ENCODE measurements around the gene PLCG1.
A peak's percentile ranks its signal among the peaks of the same experiment; 100 is the strongest.
"Not testable (repeated sequence)": the region's sequence is repeated elsewhere in the genome, so short reads cannot be mapped to it uniquely, and the experiment has no call there.

Gene PLCG1

DNA sequence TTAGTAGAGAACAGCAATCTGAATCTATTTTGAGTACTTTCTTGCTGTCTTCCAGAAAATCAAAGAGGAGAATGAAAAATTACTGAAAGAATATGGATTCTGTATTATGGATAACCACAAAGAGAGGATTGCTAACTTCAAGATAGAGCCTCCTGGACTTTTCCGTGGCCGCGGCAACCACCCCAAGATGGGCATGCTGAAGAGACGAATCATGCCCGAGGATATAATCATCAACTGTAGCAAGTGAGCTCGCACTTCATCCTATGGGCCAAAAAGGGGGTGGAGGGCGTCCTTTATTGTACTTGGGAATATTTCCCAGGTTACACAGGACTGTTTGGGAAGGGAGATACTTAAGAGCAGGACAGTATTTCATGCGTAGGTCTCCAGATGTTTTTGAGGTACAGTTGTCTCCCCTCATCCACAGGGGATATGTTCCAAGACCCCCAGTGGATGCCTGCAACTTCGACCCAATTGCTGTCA is 37.3 kb upstream of the PLCG1 start:
- TF ChIP-seq POLR2AphosphoS5 (IDR thresholded peaks at IDR 0.05; ENCODE audit: borderline replicate concordance, low read depth, low read length): no peak
- no peak for TF ChIP-seq FOXP2 (optimal IDR thresholded peaks at IDR 0.05; ENCODE audit: control extremely low read depth, extremely low read length, insufficient read depth)
- no peak for TF ChIP-seq EZH2 (IDR thresholded peaks at IDR 0.05)
- Histone ChIP-seq H3K9ac (ENCODE audit: insufficient read length) (no peak overlapping the region), H3K4me3 (no peak overlapping the region), H3K9me3 (ENCODE audit: low read depth, low read length) (no peaks in the 10 kb centered on the region), H3K36me3 (ENCODE audit: insufficient read depth, low read length) (peaks cover 86% of the 10 kb centered on the region), H3K27ac (no peak overlapping the region)
- no peak for DNase-seq (ENCODE audit: low read depth, low spot score)

DNA sequence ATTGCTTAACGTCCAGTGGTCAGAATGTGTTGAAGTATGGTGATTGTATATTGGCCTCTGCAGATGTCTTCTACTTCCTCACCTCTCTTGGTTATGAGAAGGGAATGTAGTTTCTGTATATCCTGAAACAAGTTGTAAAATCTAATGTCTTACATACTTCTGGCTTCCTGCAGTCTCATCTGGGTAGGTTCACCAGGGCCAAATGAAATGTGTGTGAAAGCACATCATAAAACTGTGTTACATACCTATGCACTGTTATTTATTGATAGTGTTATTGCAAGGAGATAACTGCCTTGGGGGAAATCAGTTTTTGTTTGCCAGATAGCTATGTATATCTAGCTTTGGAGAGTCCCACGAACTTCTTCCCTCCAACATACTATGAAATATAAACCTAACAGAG is 35.7 kb upstream of the PLCG1 start:
- Histone ChIP-seq H3K9ac (ENCODE audit: insufficient read length) (no peak overlapping the region), H3K36me3 (ENCODE audit: insufficient read depth, low read length) (peaks cover 84% of the 10 kb centered on the region)

GRCh38 chr20:41108531-41108930 is 28.8 kb upstream of the PLCG1 start:
- H3K9me3 ChIP-seq (ENCODE audit: low read depth, low read length): no peaks in the 10 kb centered on the region
- DNase-seq (ENCODE audit: low read depth, low spot score): no peak
- TF ChIP-seq POLR2AphosphoS5 (IDR thresholded peaks at IDR 0.05; ENCODE audit: borderline replicate concordance, low read depth, low read length) (no peak), EZH2 (IDR thresholded peaks at IDR 0.05) (no peak), FOXP2 (optimal IDR thresholded peaks at IDR 0.05; ENCODE audit: control extremely low read depth, extremely low read length, insufficient read depth) (no peak)
- H3K36me3 ChIP-seq (ENCODE audit: insufficient read depth, low read length): peaks cover 85% of the 10 kb centered on the region
- H3K27ac ChIP-seq: no peak overlapping the region
- H3K9ac ChIP-seq (ENCODE audit: insufficient read length): no peak overlapping the region
- H3K4me3 ChIP-seq: no peak overlapping the region

More for the DNA sequence above, 35.7 kb upstream of the PLCG1 start:
- DNase-seq (ENCODE audit: low read depth, low spot score): no peak
- no peak for TF ChIP-seq FOXP2 (optimal IDR thresholded peaks at IDR 0.05; ENCODE audit: control extremely low read depth, extremely low read length, insufficient read depth)
- H3K4me3 ChIP-seq: no peak overlapping the region
- no peaks in the 10 kb centered on the region for H3K9me3 ChIP-seq (ENCODE audit: low read depth, low read length)
- H3K27ac ChIP-seq: no peak overlapping the region

- DNase-seq (ENCODE audit: low read depth, low spot score): no peak
- Histone ChIP-seq H3K4me3 (no peak overlapping the region), H3K36me3 (ENCODE audit: insufficient read depth, low read length) (peaks cover 91% of the 10 kb centered on the region), H3K9ac (ENCODE audit: insufficient read length) (no peak overlapping the region), H3K9me3 (ENCODE audit: low read depth, low read length) (no peaks in the 10 kb centered on the region), H3K27ac (no peak overlapping the region)
- TF ChIP-seq EZH2 (IDR thresholded peaks at IDR 0.05): no peak
Observed at GRCh38 chr20:41110012-41110411, 27.3 kb upstream of the PLCG1 start.

GRCh38 chr20:41110930-41111577 is 26.3 kb upstream of the PLCG1 start:
- H3K27ac ChIP-seq: no peak overlapping the region
- H3K4me3 ChIP-seq: no peak overlapping the region
- H3K9ac ChIP-seq (ENCODE audit: insufficient read length): no peak overlapping the region
- TF ChIP-seq POLR2AphosphoS5 (IDR thresholded peaks at IDR 0.05; ENCODE audit: borderline replicate concordance, low read depth, low read length) (no peak), EZH2 (IDR thresholded peaks at IDR 0.05) (no peak), FOXP2 (optimal IDR thresholded peaks at IDR 0.05; ENCODE audit: control extremely low read depth, extremely low read length, insufficient read depth) (no peak)
- H3K36me3 ChIP-seq (ENCODE audit: insufficient read depth, low read length): peaks cover 91% of the 10 kb centered on the region
- no peak for DNase-seq (ENCODE audit: low read depth, low spot score)
- no peaks in the 10 kb centered on the region for H3K9me3 ChIP-seq (ENCODE audit: low read depth, low read length)

- H3K9me3 ChIP-seq (ENCODE audit: low read depth, low read length): no peaks in the 10 kb centered on the region
- no peak for DNase-seq (ENCODE audit: low read depth, low spot score)
- no peak overlapping the region for H3K4me3 ChIP-seq
- no peak overlapping the region for H3K27ac ChIP-seq
- H3K9ac ChIP-seq (ENCODE audit: insufficient read length): no peak overlapping the region
- TF ChIP-seq FOXP2 (optimal IDR thresholded peaks at IDR 0.05; ENCODE audit: control extremely low read depth, extremely low read length, insufficient read depth): no peak
- TF ChIP-seq POLR2AphosphoS5 (IDR thresholded peaks at IDR 0.05; ENCODE audit: borderline replicate concordance, low read depth, low read length): no peak
- TF ChIP-seq EZH2 (IDR thresholded peaks at IDR 0.05): no peak
- H3K36me3 ChIP-seq (ENCODE audit: insufficient read depth, low read length): peaks cover 93% of the 10 kb centered on the region
Observed at GRCh38 chr20:41111578-41111951, 25.8 kb upstream of the PLCG1 start.

GRCh38 chr20:41116282-41116956 is 20.9 kb upstream of the PLCG1 start:
- Histone ChIP-seq H3K27ac (no peak overlapping the region), H3K9me3 (ENCODE audit: low read depth, low read length) (no peaks in the 10 kb centered on the region), H3K9ac (ENCODE audit: insufficient read length) (no peak overlapping the region), H3K36me3 (ENCODE audit: insufficient read depth, low read length) (peaks cover 92% of the 10 kb centered on the region), H3K4me3 (no peak overlapping the region)
- DNase-seq (ENCODE audit: low read depth, low spot score): no peak
- TF ChIP-seq FOXP2 (optimal IDR thresholded peaks at IDR 0.05; ENCODE audit: control extremely low read depth, extremely low read length, insufficient read depth) (no peak), EZH2 (IDR thresholded peaks at IDR 0.05) (no peak), POLR2AphosphoS5 (IDR thresholded peaks at IDR 0.05; ENCODE audit: borderline replicate concordance, low read depth, low read length) (no peak)

DNA sequence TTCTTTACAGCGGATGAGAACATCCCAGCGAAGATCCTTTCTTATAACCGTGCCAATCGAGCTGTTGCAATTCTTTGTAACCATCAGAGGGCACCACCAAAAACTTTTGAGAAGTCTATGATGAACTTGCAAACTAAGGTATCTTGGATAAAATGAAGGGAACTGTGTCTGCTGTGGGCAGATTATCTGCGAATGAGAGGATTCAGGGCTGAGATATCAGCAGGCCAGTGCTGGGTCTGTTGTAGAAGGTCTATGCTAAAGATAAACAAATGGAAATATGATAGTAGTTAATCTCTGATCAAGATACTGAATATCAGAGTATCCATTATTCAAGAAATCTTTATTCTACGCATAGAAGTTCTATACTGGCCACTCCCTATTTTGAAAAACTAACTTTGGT is 19.2 kb upstream of the PLCG1 start:
- H3K9me3 ChIP-seq (ENCODE audit: low read depth, low read length); H3K4me3 ChIP-seq; H3K9ac ChIP-seq (ENCODE audit: insufficient read length); DNase-seq (ENCODE audit: low read depth, low spot score): not testable (repeated sequence)
- peak overlapping the region; percentile 70 for H3K27ac ChIP-seq
- peaks cover 93% of the 10 kb centered on the region for H3K36me3 ChIP-seq (ENCODE audit: insufficient read depth, low read length)

GRCh38 chr20:41118632-41119031 is 18.7 kb upstream of the PLCG1 start:
- Histone ChIP-seq H3K36me3 (ENCODE audit: insufficient read depth, low read length) (peaks cover 95% of the 10 kb centered on the region), H3K27ac (peak overlapping the region; percentile 70), H3K9ac (ENCODE audit: insufficient read length) (no peak overlapping the region), H3K9me3 (ENCODE audit: low read depth, low read length) (no peaks in the 10 kb centered on the region), H3K4me3 (no peak overlapping the region)
- no peak for TF ChIP-seq POLR2AphosphoS5 (IDR thresholded peaks at IDR 0.05; ENCODE audit: borderline replicate concordance, low read depth, low read length)
- no peak for TF ChIP-seq EZH2 (IDR thresholded peaks at IDR 0.05)
- TF ChIP-seq FOXP2 (optimal IDR thresholded peaks at IDR 0.05; ENCODE audit: control extremely low read depth, extremely low read length, insufficient read depth): no peak
- no peak for DNase-seq (ENCODE audit: low read depth, low spot score)
